H9 (cell line): Measurements from ENCODE around the gene TMC3. TPM values are rescaled to one million over a fixed set of nuclear protein-coding genes. Genes with fewer than 3 reads are reported as not detected.

Source experiments
- DNase-seq: peaks from one replicate; pipeline ENCODE4 v3.0.0-alpha.2; 2017
- H2AFZ ChIP-seq: one replicate; pipeline ENCODE4 v1.6.1; 2013; ENCODE audit warnings: mild to moderate bottlenecking, low read length, control low read depth, moderate library complexity
- H2AK5ac ChIP-seq: 2 replicates; pipeline ENCODE4 v1.6.1; 2013; ENCODE audit warnings: low read length, control low read depth, mixed read lengths; ENCODE audit not compliant: insufficient read length
- H2BK120ac ChIP-seq: one replicate; pipeline ENCODE4 v1.6.1; 2013; ENCODE audit warnings: low read depth, mild to moderate bottlenecking, low read length, control low read depth, inconsistent platforms; ENCODE audit not compliant: poor library complexity, severe bottlenecking
- H2BK12ac ChIP-seq: 2 replicates; pipeline ENCODE4 v1.6.1; 2013; ENCODE audit warnings: low read length, control low read depth, mixed read lengths, low read depth; ENCODE audit not compliant: insufficient read length
- H2BK15ac ChIP-seq: 2 replicates; pipeline ENCODE4 v1.6.1; 2013; ENCODE audit warnings: low read depth, low read length, control low read depth
- H2BK20ac ChIP-seq: one replicate; pipeline ENCODE4 v1.6.1; 2013; ENCODE audit warnings: low read depth, mild to moderate bottlenecking, low read length, control low read depth, inconsistent platforms; ENCODE audit not compliant: poor library complexity, severe bottlenecking
- H2BK5ac ChIP-seq: 2 replicates; pipeline ENCODE4 v1.6.1; 2013; ENCODE audit warnings: low read length, control low read depth, mixed read lengths; ENCODE audit not compliant: insufficient read length
- H3K14ac ChIP-seq: 2 replicates; pipeline ENCODE4 v1.6.1; 2013; ENCODE audit warnings: low read length, control low read depth; ENCODE audit not compliant: insufficient read depth
- H3K18ac ChIP-seq: 2 replicates; pipeline ENCODE4 v1.6.1; 2013; ENCODE audit warnings: low read depth, mild to moderate bottlenecking, mixed read lengths, low read length, control low read depth; ENCODE audit not compliant: insufficient read length
- H3K23ac ChIP-seq: 2 replicates; pipeline ENCODE4 v1.6.1; 2013; ENCODE audit warnings: low read length, control low read depth, mixed read lengths, low read depth; ENCODE audit not compliant: insufficient read length
- H3K23me2 ChIP-seq: 2 replicates; pipeline ENCODE4 v1.6.1; 2013; ENCODE audit warnings: low read depth, mild to moderate bottlenecking, mixed read lengths, low read length, control low read depth; ENCODE audit not compliant: insufficient read length, poor library complexity, severe bottlenecking
- H3K27ac ChIP-seq: 2 replicates; pipeline ENCODE4 v1.5.1; 2013; ENCODE audit warnings: low read length, control low read depth, mixed read lengths, low read depth; ENCODE audit not compliant: insufficient read length
- H3K27me3 ChIP-seq: 2 replicates; pipeline ENCODE4 v1.6.1; 2013; ENCODE audit warnings: low read length, control low read depth, inconsistent platforms; ENCODE audit not compliant: insufficient read depth
- H3K4ac ChIP-seq: 2 replicates; pipeline ENCODE4 v1.6.1; 2013; ENCODE audit warnings: low read depth, mild to moderate bottlenecking, control low read depth, inconsistent platforms, low read length, moderate library complexity
- H3K4me1 ChIP-seq: 2 replicates; pipeline ENCODE4 v1.6.1; 2013; ENCODE audit warnings: low read length, control low read depth, inconsistent platforms; ENCODE audit not compliant: insufficient read depth
- H3K4me2 ChIP-seq: 2 replicates; pipeline ENCODE4 v1.6.1; 2013; ENCODE audit warnings: low read length, control low read depth, mixed read lengths; ENCODE audit not compliant: insufficient read length, insufficient read depth
- H3K56ac ChIP-seq: 2 replicates; pipeline ENCODE4 v1.6.1; 2013; ENCODE audit warnings: low read depth, mild to moderate bottlenecking, mixed read lengths, low read length, control low read depth; ENCODE audit not compliant: insufficient read length
- H3K79me1 ChIP-seq: 2 replicates; pipeline ENCODE4 v1.6.1; 2013; ENCODE audit warnings: low read depth, mild to moderate bottlenecking, moderate library complexity, low read length, control low read depth, inconsistent platforms; ENCODE audit not compliant: insufficient read depth, poor library complexity, severe bottlenecking
- H3K79me2 ChIP-seq: 2 replicates; pipeline ENCODE4 v1.6.1; 2013; ENCODE audit warnings: low read length, control low read depth, inconsistent platforms; ENCODE audit not compliant: insufficient read depth
- H3K9ac ChIP-seq: 2 replicates; pipeline ENCODE4 v1.6.1; 2013; ENCODE audit warnings: low read length, control low read depth, mixed read lengths; ENCODE audit not compliant: insufficient read length; ENCODE audit errors: extremely low read depth
- H3K9me3 ChIP-seq: one replicate; pipeline ENCODE4 v1.6.1; 2013; ENCODE audit warnings: low read depth, low read length, inconsistent platforms; ENCODE audit not compliant: control insufficient read depth
- H3T11ph ChIP-seq: one replicate; pipeline ENCODE4 v1.6.1; 2013; ENCODE audit warnings: mild to moderate bottlenecking, low read length, control low read depth, inconsistent platforms
- H4K20me1 ChIP-seq: one replicate; pipeline ENCODE4 v1.6.1; 2013; ENCODE audit not compliant: control insufficient read depth, insufficient read length, insufficient read depth
- H4K5ac ChIP-seq: 2 replicates; pipeline ENCODE4 v1.6.1; 2013; ENCODE audit warnings: low read depth, mild to moderate bottlenecking, mixed read lengths, low read length, control low read depth; ENCODE audit not compliant: insufficient read length
- H4K8ac ChIP-seq: replicated peaks from 2 replicates; pipeline ENCODE4 v1.6.1; 2013; ENCODE audit warnings: low read length, control low read depth, mixed read lengths, low read depth; ENCODE audit not compliant: insufficient read length
- H4K91ac ChIP-seq: 2 replicates; pipeline ENCODE4 v1.6.1; 2013; ENCODE audit warnings: low read depth, mild to moderate bottlenecking, moderate library complexity, mixed read lengths, low read length, control low read depth; ENCODE audit not compliant: insufficient read length
- H3K27ac Mint-ChIP-seq, 3 experiments: 2 replicates in 2 of 3; 3 replicates in 1 of 3; pipeline ENCODE4 v1.8.0; 2020 to 2021; ENCODE audit warnings: mixed read lengths in 3 of 3, mild to moderate bottlenecking in 1 of 3, moderate library complexity in 1 of 3
- H3K27me3 Mint-ChIP-seq: 2 replicates; pipeline ENCODE4 v1.8.0; 2021; ENCODE audit warnings: low read depth, mild to moderate bottlenecking, moderate library complexity, mixed read lengths
- H3K36me3 Mint-ChIP-seq, 3 experiments: 2 replicates in 2 of 3; 3 replicates in 1 of 3; pipeline ENCODE4 v1.8.0; 2020 to 2021; ENCODE audit warnings: low read depth in 3 of 3, mixed read lengths in 3 of 3; ENCODE audit not compliant: insufficient read depth in 1 of 3
- H3K4me1 Mint-ChIP-seq, 2 experiments: 2 replicates each; pipeline ENCODE4 v1.8.0; 2020; ENCODE audit warnings: mixed read lengths in 2 of 2
- H3K4me3 Mint-ChIP-seq, 2 experiments: 2 replicates in 1 of 2; 3 replicates in 1 of 2; pipeline ENCODE4 v1.8.0; 2020 to 2021; ENCODE audit warnings: mild to moderate bottlenecking in 2 of 2, mixed read lengths in 2 of 2, moderate library complexity in 1 of 2
- H3K9me3 Mint-ChIP-seq, 2 experiments: 2 replicates in 1 of 2; 3 replicates in 1 of 2; pipeline ENCODE4 v1.8.0; 2020; ENCODE audit warnings: mild to moderate bottlenecking in 2 of 2, mixed read lengths in 2 of 2, moderate library complexity in 1 of 2
- WGBS: extraction: QIAGEN DNeasy Blood & Tissue Kit; methylation state at CpG from one replicate; pipeline ENCODE4 v1.1.7; 2013; ENCODE audit warnings: missing lambda C conversion rate, low lambda C conversion rate, mixed read lengths; ENCODE audit not compliant: insufficient read length; ENCODE audit errors: extremely low coverage; 5-methylcytosine and 5-hydroxymethylcytosine counted together
- total RNA-seq: library from RNA; stranded (reverse); gene quantifications from 2 replicates; pipeline ENCODE4 v1.2.1, GENCODE V29; 2021
- TF ChIP-seq, protein P1 (sequence below): fragments of 200-600 bp; sonication (generic); conservative IDR thresholded peaks from 3 replicates; pipeline ENCODE4 v1.8.0; 2021; ENCODE audit warnings: antibody characterized with exemption, mild to moderate bottlenecking

Gene TMC3
- total RNA-seq, 1 experiment from 2014 or later = not detected

GRCh38 chr15:81358248-81358647 lies 15.8 kb downstream of the TMC3 start:
- TF ChIP-seq, protein P1, sequence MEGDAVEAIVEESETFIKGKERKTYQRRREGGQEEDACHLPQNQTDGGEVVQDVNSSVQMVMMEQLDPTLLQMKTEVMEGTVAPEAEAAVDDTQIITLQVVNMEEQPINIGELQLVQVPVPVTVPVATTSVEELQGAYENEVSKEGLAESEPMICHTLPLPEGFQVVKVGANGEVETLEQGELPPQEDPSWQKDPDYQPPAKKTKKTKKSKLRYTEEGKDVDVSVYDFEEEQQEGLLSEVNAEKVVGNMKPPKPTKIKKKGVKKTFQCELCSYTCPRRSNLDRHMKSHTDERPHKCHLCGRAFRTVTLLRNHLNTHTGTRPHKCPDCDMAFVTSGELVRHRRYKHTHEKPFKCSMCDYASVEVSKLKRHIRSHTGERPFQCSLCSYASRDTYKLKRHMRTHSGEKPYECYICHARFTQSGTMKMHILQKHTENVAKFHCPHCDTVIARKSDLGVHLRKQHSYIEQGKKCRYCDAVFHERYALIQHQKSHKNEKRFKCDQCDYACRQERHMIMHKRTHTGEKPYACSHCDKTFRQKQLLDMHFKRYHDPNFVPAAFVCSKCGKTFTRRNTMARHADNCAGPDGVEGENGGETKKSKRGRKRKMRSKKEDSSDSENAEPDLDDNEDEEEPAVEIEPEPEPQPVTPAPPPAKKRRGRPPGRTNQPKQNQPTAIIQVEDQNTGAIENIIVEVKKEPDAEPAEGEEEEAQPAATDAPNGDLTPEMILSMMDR = no peak
- H2AFZ ChIP-seq = no peak overlapping the region
- H3K79me2 ChIP-seq = no peaks in the 10 kb centered on the region
- Mint-ChIP-seq H3K27ac (no peak overlapping the region), H3K36me3 (no peaks in the 10 kb centered on the region; a peak in 1 of 7 replicates), H3K9me3 (no peaks in the 10 kb centered on the region), H3K4me3 (no peak overlapping the region), H3K27me3 (no peaks in the 10 kb centered on the region), H3K4me1 (peaks cover 2 to 13% of the 10 kb centered on the region in 2 experiments; a peak in 2 of 4 replicates)
- no peak overlapping the region for H3K4me2 ChIP-seq
- H3K79me1 ChIP-seq = no peaks in the 10 kb centered on the region
- H3K14ac ChIP-seq = no peak overlapping the region
- H2BK12ac ChIP-seq = no peak overlapping the region
- H3K23me2 ChIP-seq = no peaks in the 10 kb centered on the region
- no peak overlapping the region for H3K9ac ChIP-seq
- no peaks in the 10 kb centered on the region for H3K4me1 ChIP-seq
- H2BK15ac ChIP-seq = no peak overlapping the region
- no peak overlapping the region for H2BK5ac ChIP-seq
- H3K56ac ChIP-seq = no peak overlapping the region
- H2BK120ac ChIP-seq = no peak overlapping the region
- H4K5ac ChIP-seq = no peak overlapping the region
- no peak for DNase-seq
- H3K9me3 ChIP-seq = no peaks in the 10 kb centered on the region
- H2BK20ac ChIP-seq = no peak overlapping the region
- H4K20me1 ChIP-seq = no peaks in the 10 kb centered on the region
- H3K27ac ChIP-seq = no peak overlapping the region
- no CpG with 5 or more reads among the region's 6 CpGs for WGBS
- no peak overlapping the region for H3K4ac ChIP-seq
- no peak overlapping the region for H3K23ac ChIP-seq
- H3T11ph ChIP-seq = no peak overlapping the region
- no peak overlapping the region for H3K18ac ChIP-seq
- H2AK5ac ChIP-seq = no peak overlapping the region
- H3K27me3 ChIP-seq = no peaks in the 10 kb centered on the region
- no peak overlapping the region for H4K91ac ChIP-seq
- no peak overlapping the region for H4K8ac ChIP-seq
